CD4-positive, CD25-positive, alpha-beta regulatory T cell (primary cell): ENCODE measurements around the gene CEP170B. TPM values are rescaled to one million over a fixed set of nuclear protein-coding genes. Genes with fewer than 3 reads are reported as not detected.
"Not testable (repeated sequence)": the region's sequence is repeated elsewhere in the genome, so short reads cannot be mapped to it uniquely, and the experiment has no call there.

ENCODE experiments used
- ATAC-seq, 2 donors: fragments of 150-1000 bp; cut with Tn5 transposase; one replicate each; pipeline ENCODE4 v1.10.0; 2021; ENCODE audit warnings: low read depth in 2 of 2, moderate number of reproducible peaks in 2 of 2, moderate library complexity in 1 of 2
- DNase-seq, 3 donors: peaks; one replicate each; pipeline versions ENCODE4 v3.0.0 to v3.0.0-alpha.2; 2012 to 2022; ENCODE audit warnings: mixed read lengths in 1 of 3
- H3K27ac ChIP-seq: one replicate; pipeline ENCODE4 v1.7.0; 2013; ENCODE audit warnings: mild to moderate bottlenecking, low read length; ENCODE audit not compliant: insufficient read depth, poor library complexity, severe bottlenecking
- H3K27me3 ChIP-seq: one replicate; pipeline ENCODE4 v1.7.0; 2013; ENCODE audit warnings: low read length; ENCODE audit not compliant: control insufficient read depth, insufficient read depth
- H3K36me3 ChIP-seq: one replicate; pipeline ENCODE4 v1.7.0; 2013; ENCODE audit warnings: mild to moderate bottlenecking, low read length, moderate library complexity; ENCODE audit not compliant: control insufficient read depth, insufficient read depth
- H3K4me1 ChIP-seq: 2 replicates; pipeline ENCODE4 v1.7.0; 2013; ENCODE audit warnings: mild to moderate bottlenecking, low read length; ENCODE audit not compliant: insufficient read depth, control insufficient read depth, poor library complexity, severe bottlenecking
- H3K4me3 ChIP-seq: one replicate; pipeline ENCODE4 v1.7.0; 2013; ENCODE audit warnings: low read depth, mild to moderate bottlenecking, low read length, moderate library complexity
- H3K9me3 ChIP-seq, 2 experiments: 1 replicate in 1 of 2; 2 replicates in 1 of 2; pipeline ENCODE4 v1.7.0; 2013; ENCODE audit warnings: low read length in 2 of 2, mild to moderate bottlenecking in 1 of 2, moderate library complexity in 1 of 2; ENCODE audit not compliant: control insufficient read depth in 2 of 2
- H3K27ac Mint-ChIP-seq, 3 donors: one replicate each; pipeline ENCODE4 v1.8.0; 2020 to 2022; ENCODE audit warnings: mild to moderate bottlenecking in 3 of 3, mixed read lengths in 3 of 3, moderate library complexity in 2 of 3
- H3K27me3 Mint-ChIP-seq: one replicate; pipeline ENCODE4 v1.8.0; 2022; ENCODE audit warnings: mild to moderate bottlenecking, mixed read lengths
- H3K36me3 Mint-ChIP-seq: one replicate; pipeline ENCODE4 v1.8.0; 2020; ENCODE audit warnings: mixed read lengths
- H3K4me1 Mint-ChIP-seq, 4 donors: one replicate each; pipeline ENCODE4 v1.8.0; 2020 to 2022; ENCODE audit warnings: mixed read lengths in 4 of 4, mild to moderate bottlenecking in 1 of 4
- H3K4me3 Mint-ChIP-seq, 4 donors: one replicate each; pipeline ENCODE4 v1.8.0; 2020 to 2022; ENCODE audit warnings: mild to moderate bottlenecking in 4 of 4, mixed read lengths in 4 of 4, moderate library complexity in 3 of 4
- H3K9me3 Mint-ChIP-seq, 7 donors: one replicate each; pipeline ENCODE4 v1.8.0; 2020 to 2022; ENCODE audit warnings: mixed read lengths in 7 of 7, mild to moderate bottlenecking in 3 of 7, moderate library complexity in 2 of 7
- polyA plus RNA-seq, 4 donors: library from polyadenylated mRNA; unstranded; fragments of 300-500 nt; fragmentation: Illumina TruSeq; gene quantifications; one replicate each; pipeline ENCODE4 v1.2.3, GENCODE V29; 2021
- total RNA-seq: library from RNA; stranded (reverse); gene quantifications from one replicate; pipeline ENCODE4 v1.2.3, GENCODE V29; 2022

The CEP170B gene
- total and polyA plus RNA-seq, 5 donors from 2014 or later, result 0.03 to 3.1 TPM; not detected in 3

DNA sequence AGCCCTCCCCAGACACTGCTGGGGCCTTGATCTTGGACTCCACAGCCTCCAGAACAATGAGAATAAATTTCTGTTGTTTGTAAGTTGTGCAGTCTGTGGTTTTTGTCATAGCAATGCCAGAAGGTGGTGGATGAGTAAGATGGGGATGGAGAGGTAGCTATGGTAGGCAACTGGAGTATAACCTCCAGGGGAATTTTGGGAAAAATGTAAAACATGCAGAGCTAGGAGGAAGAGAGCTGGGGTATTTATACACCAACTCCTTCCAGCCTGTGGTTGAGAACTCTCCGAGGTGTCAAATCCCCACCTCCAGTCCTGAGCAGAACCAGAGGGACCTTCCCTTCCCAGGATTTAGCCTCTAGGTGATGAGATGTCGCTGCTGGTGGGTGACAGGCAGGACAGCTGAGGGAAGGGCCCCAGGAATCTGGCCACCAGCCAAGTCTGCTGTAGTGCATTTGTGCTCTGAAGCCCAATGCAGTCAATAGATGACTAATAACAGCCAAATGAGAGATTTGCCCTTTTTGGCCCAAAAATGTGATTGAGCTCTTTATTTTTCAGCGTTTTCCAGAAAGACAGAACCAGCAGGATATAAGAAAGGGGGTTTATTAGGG, 19.1 kb upstream of the CEP170B start:
- Mint-ChIP-seq H3K4me3 (peak overlapping the region in 1 of 4 donors; percentile 2), H3K4me1 (peaks cover 0 to 12% (median 0%) of the 10 kb centered on the region in 4 donors), H3K36me3 (no peaks in the 10 kb centered on the region), H3K27me3 (peaks cover 63% of the 10 kb centered on the region), H3K27ac (no peak overlapping the region), H3K9me3 (no peaks in the 10 kb centered on the region)
- Histone ChIP-seq H3K9me3 (no peaks in the 10 kb centered on the region), H3K36me3 (no peaks in the 10 kb centered on the region), H3K27me3 (peaks cover 26% of the 10 kb centered on the region), H3K4me1 (no peaks in the 10 kb centered on the region), H3K4me3 (no peak overlapping the region), H3K27ac (no peak overlapping the region)
- DNase-seq (no peak), ATAC-seq (no peak)

DNA sequence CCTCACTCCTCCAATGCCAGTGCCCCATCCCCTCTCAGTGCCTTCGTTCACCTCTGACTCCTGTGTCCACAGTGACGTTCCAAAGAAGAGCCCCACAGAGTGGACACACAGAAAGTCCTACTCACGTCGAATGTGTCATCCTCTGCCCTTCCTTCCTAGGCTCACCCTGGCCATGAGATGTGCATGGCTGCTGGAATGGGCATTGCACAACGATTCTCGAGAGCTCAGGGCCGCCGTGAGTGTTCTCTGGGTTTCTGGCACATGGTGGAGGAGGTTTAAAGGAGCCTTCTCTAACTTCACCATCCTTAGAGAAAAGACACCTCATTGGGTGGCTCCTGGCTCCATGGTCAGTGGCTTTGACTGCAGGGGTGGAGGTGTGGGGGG, 12.8 kb upstream of the CEP170B start:
- H3K9me3 Mint-ChIP-seq, result peaks cover 0 to 2% (median 0%) of the 10 kb centered on the region in 7 donors

DNA sequence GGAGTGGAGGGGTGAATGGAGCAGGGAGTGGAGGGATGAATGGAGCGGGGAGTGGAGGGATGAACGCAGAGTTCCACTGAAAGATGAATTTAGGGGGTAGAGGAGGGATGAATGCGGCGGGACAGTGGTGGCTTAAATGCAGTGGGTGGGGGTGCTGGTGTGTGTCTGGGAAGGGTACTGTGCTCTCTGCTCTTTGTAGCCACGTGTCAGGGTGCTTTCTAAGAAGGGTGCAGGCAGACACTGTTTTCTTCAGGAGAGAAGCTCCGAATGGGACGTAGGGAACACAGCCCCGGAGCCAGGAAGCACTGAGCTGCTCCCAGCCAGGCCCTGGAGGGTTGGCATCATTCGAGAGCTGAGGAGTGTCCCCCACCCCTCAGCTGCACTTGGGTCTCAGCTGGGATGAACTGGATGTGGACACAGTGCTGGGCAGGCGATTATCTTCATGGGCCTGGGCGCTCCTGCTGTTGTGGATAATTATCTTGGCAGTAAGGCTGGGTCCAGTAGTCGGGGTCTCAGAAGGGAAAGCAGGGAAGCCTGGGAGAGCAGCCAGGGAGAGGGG, 9.5 kb upstream of the CEP170B start:
- no peaks in the 10 kb centered on the region for H3K27me3 ChIP-seq
- Mint-ChIP-seq H3K4me1 (no peaks in the 10 kb centered on the region), H3K36me3 (no peaks in the 10 kb centered on the region), H3K27me3 (no peaks in the 10 kb centered on the region), H3K4me3 (no peak overlapping the region), H3K9me3 (peaks cover 0 to 2% (median 0%) of the 10 kb centered on the region in 7 donors), H3K27ac (peak overlapping the region in 1 of 3 donors; percentile 82)
- H3K36me3 ChIP-seq, result no peaks in the 10 kb centered on the region
- H3K4me1 ChIP-seq, result no peaks in the 10 kb centered on the region
- no peak overlapping the region for H3K4me3 ChIP-seq
- DNase-seq, result no peak
- no peak overlapping the region for H3K27ac ChIP-seq
- ATAC-seq, result no peak
- H3K9me3 ChIP-seq, result no peaks in the 10 kb centered on the region

More for the DNA sequence above, 12.8 kb upstream of the CEP170B start:
- Histone ChIP-seq H3K4me1 (no peaks in the 10 kb centered on the region), H3K27ac (no peak overlapping the region), H3K9me3 (no peaks in the 10 kb centered on the region), H3K36me3 (no peaks in the 10 kb centered on the region), H3K4me3 (no peak overlapping the region), H3K27me3 (peaks cover 3% of the 10 kb centered on the region)
- Mint-ChIP-seq H3K27me3 (peaks cover 12% of the 10 kb centered on the region), H3K27ac (no peak overlapping the region), H3K4me3 (no peak overlapping the region), H3K4me1 (no peaks in the 10 kb centered on the region), H3K36me3 (no peaks in the 10 kb centered on the region)
- ATAC-seq (no peak), DNase-seq (no peak)

DNA sequence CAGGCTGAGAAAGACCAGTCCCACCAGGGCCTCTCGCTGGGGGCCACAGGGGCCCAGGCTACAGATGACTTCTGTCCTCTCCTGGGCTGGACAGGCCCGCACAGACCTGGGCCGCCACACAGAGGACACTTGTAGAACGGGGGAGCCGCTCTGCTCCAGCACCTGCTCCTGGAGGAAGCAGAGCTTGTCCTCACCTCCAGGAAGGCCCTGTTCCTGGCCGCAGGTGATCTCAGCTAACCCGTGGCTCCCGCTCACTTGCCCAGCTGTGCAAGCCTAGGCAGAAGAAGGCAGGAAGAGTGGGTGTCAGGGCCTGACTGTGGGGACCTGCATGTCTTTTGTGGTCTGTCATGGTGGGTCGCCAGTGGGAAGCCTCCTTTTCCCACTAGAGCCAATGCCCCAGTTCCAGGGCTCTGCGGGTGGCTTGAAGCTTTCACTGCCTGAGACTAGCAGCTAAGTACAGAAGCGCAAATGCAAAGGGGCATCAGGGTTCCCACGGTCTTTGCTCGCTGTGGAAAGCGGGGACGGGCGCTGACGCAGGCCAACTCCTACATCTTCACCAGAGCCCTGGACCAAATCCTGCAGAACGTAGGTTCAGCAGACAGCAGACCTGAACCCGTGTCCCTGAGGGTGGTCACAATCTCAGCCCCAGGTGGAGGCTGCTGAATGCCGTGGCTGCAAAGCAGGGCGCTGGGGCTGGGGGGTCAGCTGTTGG, 8.8 kb upstream of the CEP170B start:
- Mint-ChIP-seq H3K27me3 (no peaks in the 10 kb centered on the region), H3K9me3 (peaks cover 0 to 2% (median 0%) of the 10 kb centered on the region in 7 donors), H3K4me1 (no peaks in the 10 kb centered on the region), H3K27ac (no peak overlapping the region), H3K4me3 (no peak overlapping the region), H3K36me3 (no peaks in the 10 kb centered on the region)
- ATAC-seq (no peak), DNase-seq (no peak)
- Histone ChIP-seq H3K36me3 (no peaks in the 10 kb centered on the region), H3K27me3 (no peaks in the 10 kb centered on the region), H3K4me1 (no peaks in the 10 kb centered on the region), H3K4me3 (no peak overlapping the region), H3K27ac (no peak overlapping the region), H3K9me3 (no peaks in the 10 kb centered on the region)

DNA sequence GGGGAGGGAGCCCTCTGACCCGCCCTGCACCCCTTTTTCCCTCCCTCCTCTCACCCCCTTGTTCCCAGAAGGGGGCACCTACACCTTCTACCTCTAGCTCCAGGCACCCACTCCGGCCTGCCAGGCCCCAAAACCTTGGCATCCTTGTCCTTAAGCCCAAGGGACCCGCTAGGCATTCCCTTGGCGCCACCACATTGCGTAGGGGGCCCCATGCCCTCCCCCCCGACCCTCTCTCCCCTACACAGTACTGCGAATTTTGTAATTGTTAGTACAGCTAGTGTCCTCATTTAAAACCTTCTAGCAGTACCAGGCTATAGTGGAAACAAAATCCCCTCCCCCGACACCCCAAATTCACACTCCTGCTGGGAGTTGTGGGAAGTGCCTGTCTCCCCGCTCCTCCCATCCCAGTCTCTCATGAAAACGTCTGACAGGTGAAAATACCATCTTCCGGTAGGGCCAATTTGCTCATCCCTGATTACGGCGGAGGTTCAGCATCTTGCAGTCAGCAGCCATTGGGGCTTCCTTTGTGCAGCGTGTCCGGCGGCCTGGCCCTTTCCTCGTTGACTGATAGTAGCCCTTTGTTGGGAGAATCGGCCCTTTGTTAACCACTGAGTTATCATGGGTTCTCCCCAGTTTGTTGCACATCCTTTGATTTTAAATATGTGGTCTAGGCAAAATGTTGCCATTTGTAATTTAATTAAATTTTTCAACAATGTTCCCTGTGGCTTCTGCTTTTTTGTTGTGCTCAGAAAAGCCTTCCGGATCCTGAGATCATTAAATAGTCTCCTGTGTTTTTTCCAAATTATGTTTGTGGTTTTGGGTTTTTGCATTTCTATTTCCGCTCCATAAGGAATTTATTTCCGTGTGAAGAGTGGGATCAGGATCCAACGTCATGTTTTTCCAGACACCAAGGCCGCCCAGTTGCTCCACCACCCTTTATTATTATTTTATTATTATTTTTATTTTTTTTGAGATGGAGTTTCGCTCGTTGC, 7.9 kb upstream of the CEP170B start:
- no peaks in the 10 kb centered on the region for H3K4me1 ChIP-seq
- no peak overlapping the region for H3K27ac ChIP-seq
- Mint-ChIP-seq H3K36me3 (no peaks in the 10 kb centered on the region), H3K27me3 (no peaks in the 10 kb centered on the region), H3K27ac (no peak overlapping the region), H3K4me3 (no peak overlapping the region), H3K9me3 (peaks cover 0 to 2% (median 0%) of the 10 kb centered on the region in 7 donors), H3K4me1 (no peaks in the 10 kb centered on the region)
- no peaks in the 10 kb centered on the region for H3K36me3 ChIP-seq
- no peak overlapping the region for H3K4me3 ChIP-seq
- DNase-seq, result no peak
- no peaks in the 10 kb centered on the region for H3K27me3 ChIP-seq
- no peak for ATAC-seq
- H3K9me3 ChIP-seq, result no peaks in the 10 kb centered on the region

DNA sequence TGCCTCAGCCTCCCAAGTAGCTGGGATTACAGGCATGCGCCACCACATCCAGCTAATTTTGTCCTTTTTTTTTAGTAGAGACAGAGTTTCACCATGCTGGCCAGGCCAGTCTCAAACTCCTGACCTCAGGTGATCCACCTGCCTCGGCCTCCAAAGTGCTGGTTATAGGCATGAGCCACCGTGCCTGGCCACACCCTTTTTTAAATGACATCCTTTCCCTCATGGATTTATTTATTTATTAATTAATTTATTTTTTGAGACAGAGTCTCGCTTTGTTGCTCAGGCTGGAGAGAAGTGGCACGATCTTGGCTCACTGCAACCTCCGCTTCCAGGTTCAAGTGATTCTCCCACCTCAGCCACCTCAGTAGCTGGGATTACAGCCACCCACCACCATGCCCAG, 7.1 kb upstream of the CEP170B start:
- H3K36me3 Mint-ChIP-seq, H3K4me3 Mint-ChIP-seq, H3K4me1 ChIP-seq, H3K27ac ChIP-seq, H3K27ac Mint-ChIP-seq, H3K27me3 Mint-ChIP-seq, DNase-seq, H3K36me3 ChIP-seq, H3K9me3 ChIP-seq, H3K27me3 ChIP-seq, H3K4me1 Mint-ChIP-seq, ATAC-seq, H3K9me3 Mint-ChIP-seq, H3K4me3 ChIP-seq: not testable (repeated sequence)

DNA sequence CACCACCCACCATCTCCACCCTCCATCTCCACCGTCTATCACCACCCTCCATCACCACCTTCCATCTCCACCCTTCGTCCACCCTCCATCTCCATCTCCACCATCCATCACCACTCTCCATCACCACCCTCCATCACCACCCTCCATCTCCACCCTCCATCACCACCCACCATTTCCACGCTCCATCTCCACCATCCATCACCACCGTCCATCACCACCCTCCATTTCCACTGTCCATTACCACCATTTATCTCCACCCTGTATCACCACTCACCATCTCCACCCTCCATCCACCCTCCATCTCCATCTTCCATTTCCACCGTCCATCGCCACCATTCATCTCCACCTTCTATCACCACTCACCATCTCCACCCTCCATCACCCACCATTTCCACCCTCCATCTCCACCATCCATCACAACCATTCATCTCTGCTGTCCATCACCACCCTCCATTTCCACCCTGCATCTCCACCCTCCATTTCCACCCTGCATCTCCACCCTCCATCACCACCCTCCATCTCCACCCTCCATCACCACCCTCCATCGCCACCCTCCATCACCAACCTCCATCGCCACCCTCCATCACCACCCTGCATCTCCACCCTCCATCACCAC, 6.1 kb upstream of the CEP170B start:
- no peaks in the 10 kb centered on the region for H3K4me1 ChIP-seq
- no peak overlapping the region for H3K27ac ChIP-seq
- H3K4me1 Mint-ChIP-seq, result no peaks in the 10 kb centered on the region
- no peaks in the 10 kb centered on the region for H3K27me3 ChIP-seq
- H3K27ac Mint-ChIP-seq, result no peak overlapping the region
- no peaks in the 10 kb centered on the region for H3K36me3 Mint-ChIP-seq
- no peaks in the 10 kb centered on the region for H3K36me3 ChIP-seq
- no peak overlapping the region for H3K4me3 ChIP-seq
- DNase-seq, result no peak
- no peak overlapping the region for H3K4me3 Mint-ChIP-seq
- H3K9me3 ChIP-seq, result no peaks in the 10 kb centered on the region
- peaks cover 8% of the 10 kb centered on the region for H3K27me3 Mint-ChIP-seq
- H3K9me3 Mint-ChIP-seq, result no peaks in the 10 kb centered on the region
- ATAC-seq, result no peak
